ENCODE measurements around the gene ZC3HAV1.
"Not testable (repeated sequence)": the region's sequence is repeated elsewhere in the genome, so short reads cannot be mapped to it uniquely, and the experiment has no call there.

Gene ZC3HAV1

GRCh38 chr7:139118234-139118804 is 8.8 kb upstream of the ZC3HAV1 start:
- Mint-ChIP-seq H3K27me3 (no peaks in the 10 kb centered on the region), H3K27ac (peak overlapping the region; percentile 57), H3K9me3 (no peaks in the 10 kb centered on the region), H3K4me1 (peaks cover 25% of the 10 kb centered on the region), H3K36me3 (ENCODE audit: low read depth) (no peaks in the 10 kb centered on the region), H3K4me3 (peak overlapping the region; percentile 67)
- peak; percentile 84 for ATAC-seq
- DNase-seq = no peak

- Mint-ChIP-seq H3K4me1 (peaks cover 26% of the 10 kb centered on the region), H3K36me3 (ENCODE audit: low read depth) (no peaks in the 10 kb centered on the region), H3K27ac (peak overlapping the region; percentile 57), H3K27me3 (no peaks in the 10 kb centered on the region), H3K4me3 (peak overlapping the region; percentile 67), H3K9me3 (no peaks in the 10 kb centered on the region)
- no peak for DNase-seq
- ATAC-seq = no peak
These were observed 8.2 kb upstream of the ZC3HAV1 start for GRCh38 chr7:139117599-139118233.

GRCh38 chr7:139116999-139117398 is 7.5 kb upstream of the ZC3HAV1 start:
- peaks cover 2% of the 10 kb centered on the region for H3K9me3 Mint-ChIP-seq
- no peaks in the 10 kb centered on the region for H3K27me3 Mint-ChIP-seq
- no peak overlapping the region for H3K27ac Mint-ChIP-seq
- no peaks in the 10 kb centered on the region for H3K36me3 Mint-ChIP-seq (ENCODE audit: low read depth)
- no peak for DNase-seq
- peaks cover 31% of the 10 kb centered on the region for H3K4me1 Mint-ChIP-seq
- ATAC-seq = no peak
- no peak overlapping the region for H3K4me3 Mint-ChIP-seq

- no peaks in the 10 kb centered on the region for H3K36me3 Mint-ChIP-seq (ENCODE audit: low read depth)
- peaks cover 11% of the 10 kb centered on the region for H3K9me3 Mint-ChIP-seq
- ATAC-seq (no peak), DNase-seq (no peak)
- H3K27ac Mint-ChIP-seq = no peak overlapping the region
- no peak overlapping the region for H3K4me3 Mint-ChIP-seq
- peaks cover 48% of the 10 kb centered on the region for H3K4me1 Mint-ChIP-seq
- no peaks in the 10 kb centered on the region for H3K27me3 Mint-ChIP-seq
These were observed 5.6 kb upstream of the ZC3HAV1 start for GRCh38 chr7:139115104-139115503.

- peaks cover 54% of the 10 kb centered on the region for H3K4me1 Mint-ChIP-seq
- no peak overlapping the region for H3K27ac Mint-ChIP-seq
- ATAC-seq = no peak
These were observed 5.1 kb upstream of the ZC3HAV1 start for GRCh38 chr7:139114585-139114984.

GRCh38 chr7:139114018-139114417 is 4.5 kb upstream of the ZC3HAV1 start:
- no peak for ATAC-seq
- Mint-ChIP-seq H3K4me1 (peaks cover 49% of the 10 kb centered on the region), H3K27me3 (no peaks in the 10 kb centered on the region), H3K4me3 (no peak overlapping the region), H3K9me3 (peaks cover 11% of the 10 kb centered on the region), H3K27ac (no peak overlapping the region), H3K36me3 (ENCODE audit: low read depth) (peaks cover 1% of the 10 kb centered on the region)
- DNase-seq = no peak

More at GRCh38 chr7:139114585-139114984, 5.1 kb upstream of the ZC3HAV1 start:
- Mint-ChIP-seq H3K4me3 (no peak overlapping the region), H3K36me3 (ENCODE audit: low read depth) (no peaks in the 10 kb centered on the region), H3K27me3 (no peaks in the 10 kb centered on the region), H3K9me3 (peaks cover 11% of the 10 kb centered on the region)
- DNase-seq = no peak

- Mint-ChIP-seq H3K27me3 (no peaks in the 10 kb centered on the region), H3K4me3 (no peak overlapping the region), H3K36me3 (ENCODE audit: low read depth) (peaks cover 8% of the 10 kb centered on the region), H3K9me3 (peaks cover 11% of the 10 kb centered on the region), H3K27ac (peak overlapping the region; percentile 93), H3K4me1 (peaks cover 37% of the 10 kb centered on the region)
- no peak for DNase-seq
- ATAC-seq = no peak
These were observed 3.3 kb upstream of the ZC3HAV1 start for GRCh38 chr7:139112741-139113250.

- H3K4me1 Mint-ChIP-seq = peaks cover 32% of the 10 kb centered on the region
- H3K4me3 Mint-ChIP-seq = no peak overlapping the region
These were observed 2.8 kb upstream of the ZC3HAV1 start for GRCh38 chr7:139112316-139112715.

GRCh38 chr7:139111811-139112301 is 2.3 kb upstream of the ZC3HAV1 start:
- H3K36me3 Mint-ChIP-seq (ENCODE audit: low read depth) = peaks cover 17% of the 10 kb centered on the region
- no peaks in the 10 kb centered on the region for H3K27me3 Mint-ChIP-seq
- DNase-seq (no peak), ATAC-seq (no peak)
- peaks cover 11% of the 10 kb centered on the region for H3K9me3 Mint-ChIP-seq
- peak overlapping the region; percentile 94 for H3K4me3 Mint-ChIP-seq
- peaks cover 30% of the 10 kb centered on the region for H3K4me1 Mint-ChIP-seq
- H3K27ac Mint-ChIP-seq = peak overlapping the region; percentile 93

More at GRCh38 chr7:139112316-139112715, 2.8 kb upstream of the ZC3HAV1 start:
- H3K9me3 Mint-ChIP-seq = peaks cover 11% of the 10 kb centered on the region
- DNase-seq = no peak
- H3K36me3 Mint-ChIP-seq (ENCODE audit: low read depth) = peaks cover 13% of the 10 kb centered on the region
- H3K27me3 Mint-ChIP-seq = no peaks in the 10 kb centered on the region
- ATAC-seq = no peak
- H3K27ac Mint-ChIP-seq = peak overlapping the region; percentile 93

- peaks cover 30% of the 10 kb centered on the region for H3K4me1 Mint-ChIP-seq
- H3K4me3 Mint-ChIP-seq = peak overlapping the region; percentile 94
- H3K27ac Mint-ChIP-seq = peak overlapping the region; percentile 93
- no peak for ATAC-seq
- no peaks in the 10 kb centered on the region for H3K27me3 Mint-ChIP-seq
- DNase-seq = no peak
- peaks cover 22% of the 10 kb centered on the region for H3K36me3 Mint-ChIP-seq (ENCODE audit: low read depth)
- peaks cover 11% of the 10 kb centered on the region for H3K9me3 Mint-ChIP-seq
These were observed 1.6 kb upstream of the ZC3HAV1 start for GRCh38 chr7:139111147-139111546.

- no peaks in the 10 kb centered on the region for H3K27me3 Mint-ChIP-seq
- DNase-seq (no peak), ATAC-seq (no peak)
- peak overlapping the region; percentile 94 for H3K4me3 Mint-ChIP-seq
- peaks cover 29% of the 10 kb centered on the region for H3K36me3 Mint-ChIP-seq (ENCODE audit: low read depth)
- H3K27ac Mint-ChIP-seq = peak overlapping the region; percentile 98
- peaks cover 11% of the 10 kb centered on the region for H3K9me3 Mint-ChIP-seq
- H3K4me1 Mint-ChIP-seq = peaks cover 37% of the 10 kb centered on the region
These were observed 477 bp upstream of the ZC3HAV1 start for GRCh38 chr7:139109983-139110411.

- ATAC-seq (no peak), DNase-seq (no peak)
- Mint-ChIP-seq H3K36me3 (ENCODE audit: low read depth) (peaks cover 35% of the 10 kb centered on the region), H3K4me1 (peaks cover 44% of the 10 kb centered on the region), H3K9me3 (peaks cover 11% of the 10 kb centered on the region), H3K27me3 (no peaks in the 10 kb centered on the region), H3K4me3 (peak overlapping the region; percentile 94), H3K27ac (peak overlapping the region; percentile 98)
These were observed 993 bp downstream of the ZC3HAV1 start for GRCh38 chr7:139108266-139109187.

- peaks cover 44% of the 10 kb centered on the region for H3K36me3 Mint-ChIP-seq (ENCODE audit: low read depth)
- H3K4me1 Mint-ChIP-seq = peaks cover 48% of the 10 kb centered on the region
- ATAC-seq (no peak), DNase-seq (no peak)
- peak overlapping the region; percentile 94 for H3K4me3 Mint-ChIP-seq
- H3K27ac Mint-ChIP-seq = peak overlapping the region; percentile 98
- peaks cover 8% of the 10 kb centered on the region for H3K9me3 Mint-ChIP-seq
- H3K27me3 Mint-ChIP-seq = no peaks in the 10 kb centered on the region
These were observed 2.6 kb downstream of the ZC3HAV1 start for GRCh38 chr7:139106959-139107358.

- not testable (repeated sequence) for H3K27me3 Mint-ChIP-seq, H3K9me3 Mint-ChIP-seq, DNase-seq, ATAC-seq
- Mint-ChIP-seq H3K4me1 (peaks cover 47% of the 10 kb centered on the region), H3K36me3 (ENCODE audit: low read depth) (peaks cover 50% of the 10 kb centered on the region), H3K27ac (peak overlapping the region; percentile 98), H3K4me3 (peak overlapping the region; percentile 94)
These were observed 3.3 kb downstream of the ZC3HAV1 start for GRCh38 chr7:139106227-139106626.

Measured in activated naive CD8-positive, alpha-beta T cell treated with anti-CD3 and anti-CD28 coated beads, Interleukin-2, amount 50 U/mL, for 24 hours (primary cell).